CD1c-positive myeloid dendritic cell (primary cell): ENCODE measurements around the gene DAB2IP.
"Not testable (repeated sequence)": the region's sequence is repeated elsewhere in the genome, so short reads cannot be mapped to it uniquely, and the experiment has no call there.

Experiments used
- DNase-seq: peaks from one replicate; pipeline ENCODE4 v3.0.0-alpha.2; 2016; ENCODE audit errors: extremely low spot score

Gene DAB2IP

GRCh38 chr9:121790841-121791240 lies 139.4 kb downstream of the DAB2IP start:
- no peak for DNase-seq

- DNase-seq: not testable (repeated sequence)
Observed at GRCh38 chr9:121792476-121792875, 141.0 kb downstream of the DAB2IP start.

- DNase-seq: not testable (repeated sequence)
Observed at GRCh38 chr9:121794334-121794733, 142.9 kb downstream of the DAB2IP start.

- DNase-seq: no peak
Observed at GRCh38 chr9:121797081-121797480, 145.6 kb downstream of the DAB2IP start.

GRCh38 chr9:121798941-121799340 lies 147.5 kb downstream of the DAB2IP start:
- no peak for DNase-seq

GRCh38 chr9:121800376-121800775 lies 148.9 kb downstream of the DAB2IP start:
- no peak for DNase-seq

DNA sequence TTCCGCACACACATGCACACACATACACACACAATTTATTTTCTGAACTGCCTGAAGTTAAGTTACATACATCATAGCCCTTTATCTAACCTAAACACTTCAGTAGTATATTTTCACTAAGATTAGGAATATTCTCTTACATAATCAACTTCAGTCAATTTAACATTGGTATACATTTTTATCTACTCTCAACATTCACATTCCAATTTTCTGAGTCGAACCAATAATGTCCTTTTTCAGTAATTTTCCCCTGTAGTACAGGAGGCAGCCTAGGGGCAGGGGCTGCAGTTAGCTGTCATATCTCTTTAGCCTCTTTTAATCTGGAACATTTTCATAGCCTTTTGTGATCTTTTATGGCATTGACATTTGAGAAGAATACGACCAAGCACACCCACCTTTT lies 150.1 kb downstream of the DAB2IP start:
- DNase-seq: no peak

DNA sequence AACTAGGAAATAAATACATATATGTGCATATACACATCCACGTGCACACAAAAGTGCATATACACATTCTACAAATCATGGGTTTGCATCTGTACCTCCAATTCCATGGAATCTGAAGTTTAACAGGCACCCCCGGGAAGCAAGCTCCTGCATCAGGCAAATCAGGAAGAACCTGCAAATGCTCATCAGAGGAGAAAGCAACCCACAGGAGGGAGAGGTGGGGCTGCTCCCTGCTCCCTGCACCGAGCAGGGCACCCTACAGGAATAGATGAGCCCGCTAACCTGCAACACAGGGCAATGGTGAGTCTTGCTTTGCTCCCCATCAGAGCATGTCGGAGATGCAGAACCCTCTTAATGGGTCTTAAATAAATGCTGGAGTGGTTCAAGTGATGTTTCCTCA lies 151.3 kb downstream of the DAB2IP start:
- DNase-seq: no peak

DNA sequence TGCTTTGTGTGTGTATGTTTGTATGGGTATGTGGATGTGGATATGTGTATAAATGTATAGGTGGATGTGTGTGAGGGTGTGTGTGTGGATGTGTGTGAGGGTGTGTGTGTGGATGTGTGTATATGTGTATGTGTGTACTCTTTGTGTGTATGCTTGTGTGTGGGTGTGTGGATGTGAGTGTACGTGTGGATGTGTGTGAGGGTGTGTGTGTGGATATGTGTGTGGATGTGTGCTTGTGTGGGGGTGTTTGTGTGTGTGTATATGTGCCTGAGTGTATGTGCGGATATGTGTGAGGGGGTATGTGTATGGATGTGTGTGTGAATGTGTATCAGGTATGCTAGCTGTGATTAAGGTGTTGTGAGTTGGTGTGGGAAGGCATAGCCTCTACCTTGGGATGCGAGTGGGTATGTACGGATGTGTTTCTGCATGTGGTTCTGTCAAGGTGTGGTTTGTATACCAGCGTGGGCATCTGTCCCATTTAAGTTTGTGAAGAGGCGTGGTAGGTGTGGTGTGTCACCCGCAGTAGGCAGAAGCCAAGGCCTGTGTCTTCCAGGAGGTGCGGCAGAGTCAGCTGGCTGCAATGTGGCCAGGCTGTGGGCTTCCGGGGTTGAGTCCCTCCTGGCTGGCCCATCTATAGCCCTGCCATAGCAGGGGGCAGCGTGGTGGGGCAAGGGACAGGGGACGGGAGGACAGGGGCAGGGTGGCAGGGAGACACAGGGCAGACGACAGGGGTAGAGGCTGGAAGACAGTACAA lies 155.8 kb downstream of the DAB2IP start:
- DNase-seq: no peak

DNA sequence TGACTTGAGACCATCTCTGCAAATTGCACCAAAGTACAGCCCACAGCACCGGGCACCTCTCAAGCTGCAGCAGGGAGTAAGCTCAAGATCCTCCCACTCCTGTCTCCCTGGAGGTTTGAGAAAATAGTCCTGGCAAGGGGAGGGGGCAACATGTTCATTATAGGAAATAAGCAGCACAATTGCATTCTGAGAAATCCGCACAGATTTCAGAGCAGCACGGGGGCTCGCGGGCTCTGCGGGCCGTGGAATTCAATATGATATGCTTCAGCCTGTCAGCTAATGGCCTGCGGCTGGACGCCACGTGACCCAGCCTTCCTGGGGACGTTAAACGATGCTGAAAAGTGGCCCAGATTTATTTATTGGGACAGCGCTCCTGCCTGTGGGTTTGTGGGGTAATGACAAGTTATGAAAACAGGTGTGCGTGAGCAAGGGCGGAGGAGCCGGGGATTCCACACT lies 156.4 kb downstream of the DAB2IP start:
- no peak for DNase-seq

GRCh38 chr9:121808781-121809180 lies 157.3 kb downstream of the DAB2IP start:
- no peak for DNase-seq

DNA sequence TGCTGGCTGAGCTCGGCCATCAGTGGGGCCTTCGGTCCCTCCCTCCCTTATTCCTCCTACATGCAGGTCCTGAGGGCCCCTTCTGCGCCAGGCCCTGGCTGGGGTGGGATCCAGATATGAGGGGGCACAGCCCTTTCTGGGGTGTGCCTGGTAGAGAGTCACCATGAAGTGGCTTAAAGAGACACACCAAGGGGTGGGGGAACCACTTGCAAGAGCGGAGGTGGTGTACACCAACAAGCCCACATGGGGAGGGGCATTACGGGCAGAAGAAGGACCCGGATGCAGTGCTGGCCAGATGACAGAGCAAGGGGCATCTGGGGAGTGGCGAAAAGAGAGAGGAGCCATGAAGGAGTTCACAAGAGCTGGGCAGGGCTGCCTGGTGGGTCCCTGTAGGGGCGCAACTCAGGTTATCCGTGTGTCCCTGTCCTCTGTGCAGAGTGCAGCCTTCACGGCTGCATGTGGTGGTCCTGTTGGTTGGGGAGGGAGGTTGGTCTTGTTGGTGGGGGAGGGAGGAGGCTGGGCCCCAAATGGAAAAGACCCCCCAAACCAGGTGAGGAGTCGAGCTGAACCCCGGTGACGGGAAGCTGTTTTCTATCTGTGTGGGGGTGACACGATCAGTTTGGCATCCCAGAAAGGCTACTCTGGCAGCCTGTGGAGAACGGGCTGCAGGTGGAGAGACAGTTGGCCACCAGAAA lies 158.1 kb downstream of the DAB2IP start:
- no peak for DNase-seq

DNA sequence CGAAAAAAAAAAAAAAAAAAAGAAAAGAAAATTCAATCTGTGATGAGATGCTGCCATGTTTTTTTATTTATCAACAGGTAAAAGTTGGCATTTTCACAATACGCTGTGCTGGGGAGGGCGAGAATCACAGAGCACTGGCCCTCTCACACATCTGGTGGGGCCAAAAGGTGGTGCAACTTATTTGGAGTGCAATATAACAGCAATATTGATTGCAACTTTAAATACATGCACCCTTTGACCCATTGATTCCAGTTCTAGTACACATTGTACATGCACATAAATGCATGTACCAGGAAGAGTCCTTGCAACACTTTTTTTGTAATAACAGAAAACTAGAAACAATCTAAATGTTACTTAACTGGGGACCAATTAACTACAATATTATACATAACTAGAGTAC lies 159.1 kb downstream of the DAB2IP start:
- no peak for DNase-seq

- DNase-seq: no peak
Observed at GRCh38 chr9:121811140-121811539, 159.7 kb downstream of the DAB2IP start.

DNA sequence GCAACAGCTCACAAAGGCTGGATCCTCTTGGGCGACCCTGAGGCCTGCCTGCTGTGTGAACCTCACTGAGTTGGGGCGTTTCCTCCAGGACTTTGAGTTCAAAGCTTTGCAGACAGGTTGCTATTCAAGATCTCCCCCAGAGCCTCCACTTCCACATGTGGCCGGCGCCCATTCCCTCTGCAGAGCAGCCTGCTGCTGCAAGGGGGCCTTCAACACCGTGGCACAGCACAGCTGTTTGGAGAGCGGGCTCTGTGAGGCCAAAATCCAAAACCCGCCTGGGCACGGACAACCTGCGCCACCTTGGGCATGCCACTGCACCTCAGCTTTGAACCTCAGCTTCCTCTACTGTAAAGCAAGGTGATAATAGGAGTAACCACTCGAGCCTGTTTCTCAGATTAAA lies 160.3 kb downstream of the DAB2IP start:
- DNase-seq: no peak

DNA sequence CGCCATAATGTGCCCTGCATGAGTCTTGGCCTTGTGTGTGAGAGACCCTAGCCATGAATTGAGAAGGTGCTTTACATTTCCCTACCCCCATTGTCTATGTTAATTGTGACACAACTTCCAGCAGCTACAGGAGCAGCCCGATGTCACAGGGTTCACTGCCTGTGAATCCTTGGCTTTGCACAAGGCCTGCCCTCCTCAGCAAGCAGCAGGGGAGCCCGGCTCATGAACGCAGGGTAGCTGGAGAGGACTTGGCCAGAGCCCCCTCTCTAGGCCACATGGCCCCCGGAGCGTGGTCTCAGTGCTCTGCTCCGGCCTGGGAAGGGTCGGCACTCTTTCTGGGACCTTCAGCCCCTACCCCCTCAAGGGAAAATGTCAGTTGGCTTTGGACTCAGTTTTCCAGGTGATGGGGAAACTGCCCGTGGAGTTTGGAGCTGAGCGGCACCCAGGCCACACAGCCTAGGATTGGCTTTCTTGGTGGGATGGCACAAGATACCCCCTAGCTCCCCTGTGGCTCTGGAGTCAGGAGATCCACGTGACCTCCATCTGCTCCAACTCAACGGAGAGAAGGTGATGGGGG lies 160.8 kb downstream of the DAB2IP start:
- DNase-seq: no peak

DNA sequence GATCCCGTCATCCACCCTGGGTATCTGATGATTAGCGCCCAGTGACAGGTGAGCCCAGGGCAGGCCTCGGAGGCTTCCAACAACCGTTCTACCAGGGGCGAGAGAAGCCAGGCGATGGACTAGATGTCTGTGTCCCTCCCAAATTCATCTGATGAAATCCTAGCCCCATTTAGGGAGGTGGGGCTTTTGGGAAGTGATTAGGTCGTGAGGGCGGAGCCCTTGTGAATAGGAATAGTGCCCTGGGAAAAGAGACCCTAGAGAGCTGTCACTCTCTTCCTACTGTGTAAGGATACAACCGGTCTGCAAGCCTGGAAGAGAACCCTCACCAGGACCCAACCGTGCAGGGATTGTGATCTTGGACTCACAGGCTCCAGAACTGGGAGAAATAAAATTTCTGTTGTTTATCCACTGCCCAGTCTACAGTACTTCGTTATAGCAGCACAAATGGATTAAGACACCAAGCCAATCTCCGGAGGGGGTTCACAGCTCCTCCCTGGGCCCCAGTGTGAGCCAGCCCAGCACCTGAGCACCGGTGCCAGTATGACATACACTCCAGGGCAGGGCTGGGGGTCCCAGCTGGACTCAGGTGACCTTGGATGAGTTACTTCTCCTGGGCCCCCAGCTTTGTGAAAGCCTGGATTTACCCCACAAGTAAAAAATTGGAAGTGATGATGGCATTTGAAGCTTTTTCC lies 162.2 kb downstream of the DAB2IP start:
- no peak for DNase-seq

- DNase-seq: no peak
Observed at GRCh38 chr9:121814594-121814993, 163.2 kb downstream of the DAB2IP start.

DNA sequence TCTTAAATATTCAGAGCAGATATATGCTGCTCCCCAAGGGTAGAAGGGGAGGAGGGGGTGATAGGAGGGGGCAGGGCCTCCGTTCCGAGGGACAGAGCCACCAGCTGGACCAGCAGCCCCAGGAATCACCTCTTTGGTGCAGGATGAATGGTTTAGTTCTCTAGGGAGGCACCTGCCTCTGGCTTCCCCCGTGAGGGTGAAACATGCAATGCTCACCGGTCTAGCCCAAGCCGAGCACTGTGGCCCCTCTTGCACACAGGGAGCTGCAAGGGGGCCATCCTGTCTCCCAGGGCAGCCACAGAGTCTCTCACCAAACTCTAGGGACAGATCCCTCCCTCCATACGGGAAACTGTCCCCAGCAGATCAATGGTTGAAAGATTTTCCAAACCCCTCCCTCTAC lies 163.7 kb downstream of the DAB2IP start:
- no peak for DNase-seq

- DNase-seq: no peak
Observed at GRCh38 chr9:121815546-121816448, 164.4 kb downstream of the DAB2IP start.

GRCh38 chr9:121816449-121816817 lies 165.0 kb downstream of the DAB2IP start:
- DNase-seq: no peak
